ENCODE results near the gene GALNT14.
A peak's percentile ranks its signal among the peaks of the same experiment; 100 is the strongest.

The GALNT14 gene

GRCh38 chr2:31137211-31138036 lies 816 bp downstream of the GALNT14 start:
- TF ChIP-seq, protein P1, sequence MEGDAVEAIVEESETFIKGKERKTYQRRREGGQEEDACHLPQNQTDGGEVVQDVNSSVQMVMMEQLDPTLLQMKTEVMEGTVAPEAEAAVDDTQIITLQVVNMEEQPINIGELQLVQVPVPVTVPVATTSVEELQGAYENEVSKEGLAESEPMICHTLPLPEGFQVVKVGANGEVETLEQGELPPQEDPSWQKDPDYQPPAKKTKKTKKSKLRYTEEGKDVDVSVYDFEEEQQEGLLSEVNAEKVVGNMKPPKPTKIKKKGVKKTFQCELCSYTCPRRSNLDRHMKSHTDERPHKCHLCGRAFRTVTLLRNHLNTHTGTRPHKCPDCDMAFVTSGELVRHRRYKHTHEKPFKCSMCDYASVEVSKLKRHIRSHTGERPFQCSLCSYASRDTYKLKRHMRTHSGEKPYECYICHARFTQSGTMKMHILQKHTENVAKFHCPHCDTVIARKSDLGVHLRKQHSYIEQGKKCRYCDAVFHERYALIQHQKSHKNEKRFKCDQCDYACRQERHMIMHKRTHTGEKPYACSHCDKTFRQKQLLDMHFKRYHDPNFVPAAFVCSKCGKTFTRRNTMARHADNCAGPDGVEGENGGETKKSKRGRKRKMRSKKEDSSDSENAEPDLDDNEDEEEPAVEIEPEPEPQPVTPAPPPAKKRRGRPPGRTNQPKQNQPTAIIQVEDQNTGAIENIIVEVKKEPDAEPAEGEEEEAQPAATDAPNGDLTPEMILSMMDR (IDR thresholded peaks at IDR 0.05; ENCODE audit: low read depth, low read length) = peak; percentile 35
- Histone ChIP-seq H3K4me1 (no peaks in the 10 kb centered on the region), H3K27me3 (peaks cover 3% of the 10 kb centered on the region; the same call in 1 of the 2 replicates), H3K9me3 (no peaks in the 10 kb centered on the region), H3K4me3 (ENCODE audit: low read depth, low read length) (peak overlapping the region; percentile 72), H3K36me3 (no peaks in the 10 kb centered on the region)
- DNase-seq = peak; percentile 35

- peak; percentile 40 for DNase-seq
- peaks cover 3% of the 10 kb centered on the region; the same call in 1 of the 2 replicates for H3K27me3 ChIP-seq
- H3K4me3 ChIP-seq (ENCODE audit: low read depth, low read length) = peak overlapping the region; percentile 72
Observed at GRCh38 chr2:31136732-31137131, 1.5 kb downstream of the GALNT14 start.

GRCh38 chr2:31136000-31136399 lies 2.2 kb downstream of the GALNT14 start:
- H3K4me1 ChIP-seq = no peaks in the 10 kb centered on the region; the same call in 1 of the 2 replicates
- peaks cover 3% of the 10 kb centered on the region; the same call in 1 of the 2 replicates for H3K27me3 ChIP-seq
- no peak overlapping the region for H3K4me3 ChIP-seq (ENCODE audit: low read depth, low read length)
- DNase-seq = no peak
- no peaks in the 10 kb centered on the region for H3K36me3 ChIP-seq
- H3K9me3 ChIP-seq = no peaks in the 10 kb centered on the region
- TF ChIP-seq, protein P1 (IDR thresholded peaks at IDR 0.05; ENCODE audit: low read depth, low read length) = no peak

More at GRCh38 chr2:31136732-31137131, 1.5 kb downstream of the GALNT14 start:
- no peaks in the 10 kb centered on the region for H3K36me3 ChIP-seq
- H3K4me1 ChIP-seq = no peaks in the 10 kb centered on the region
- TF ChIP-seq, protein P1 (IDR thresholded peaks at IDR 0.05; ENCODE audit: low read depth, low read length) = no peak
- no peaks in the 10 kb centered on the region for H3K9me3 ChIP-seq

- H3K27me3 ChIP-seq = peaks cover 3% of the 10 kb centered on the region; the same call in 1 of the 2 replicates
- no peak for DNase-seq
- TF ChIP-seq, protein P1 (IDR thresholded peaks at IDR 0.05; ENCODE audit: low read depth, low read length) = no peak
- peaks cover 12% of the 10 kb centered on the region for H3K4me1 ChIP-seq
- H3K9me3 ChIP-seq = no peaks in the 10 kb centered on the region
- no peaks in the 10 kb centered on the region for H3K36me3 ChIP-seq
- no peak overlapping the region for H3K4me3 ChIP-seq (ENCODE audit: low read depth, low read length)
Observed at GRCh38 chr2:31134480-31134879, 3.8 kb downstream of the GALNT14 start.

GRCh38 chr2:31132786-31133185 lies 5.5 kb downstream of the GALNT14 start:
- Histone ChIP-seq H3K4me1 (peaks cover 14% of the 10 kb centered on the region), H3K4me3 (ENCODE audit: low read depth, low read length) (no peak overlapping the region)
- TF ChIP-seq, protein P1 (IDR thresholded peaks at IDR 0.05; ENCODE audit: low read depth, low read length) = no peak

GRCh38 chr2:31131871-31132270 lies 6.4 kb downstream of the GALNT14 start:
- H3K4me3 ChIP-seq (ENCODE audit: low read depth, low read length) = no peak overlapping the region
- H3K4me1 ChIP-seq = peaks cover 14% of the 10 kb centered on the region
- DNase-seq = no peak
- TF ChIP-seq, protein P1 (IDR thresholded peaks at IDR 0.05; ENCODE audit: low read depth, low read length) = no peak
- no peaks in the 10 kb centered on the region for H3K9me3 ChIP-seq
- no peaks in the 10 kb centered on the region for H3K27me3 ChIP-seq
- H3K36me3 ChIP-seq = no peaks in the 10 kb centered on the region

More at GRCh38 chr2:31132786-31133185, 5.5 kb downstream of the GALNT14 start:
- Histone ChIP-seq H3K36me3 (no peaks in the 10 kb centered on the region), H3K27me3 (no peaks in the 10 kb centered on the region), H3K9me3 (no peaks in the 10 kb centered on the region)
- no peak for DNase-seq

All from BE2C (cell line).